Endothelial cell of umbilical vein (primary cell): ENCODE data around the gene RIMS3. TPM values are rescaled to one million over a fixed set of nuclear protein-coding genes. Genes with fewer than 3 reads are reported as not detected.

ENCODE experiments used
- BruUV-seq: library from RNA; stranded (reverse); fragments of 400-500 nt; replicated peaks from 2 replicates; lab custom pipeline; 2021; lab: Mats Ljungman, UMichigan
- CTCF ChIA-PET: fragments of 300-600, 350-600 bp; sonication (Branson Sonifier 250); formaldehyde crosslinking; loops from one replicate; lab custom pipeline; 2021; ENCODE audit warnings: antibody characterized with exemption, inconsistent platforms; lab: Charles Lee
- POLR2A ChIA-PET: fragments of 300-600, 350-600 bp; sonication (Branson Sonifier 250); formaldehyde crosslinking; loops from one replicate; lab custom pipeline; 2021; ENCODE audit warnings: antibody characterized with exemption, inconsistent platforms; lab: Charles Lee
- DNase-seq: peaks from one replicate; pipeline ENCODE4 v3.0.0-alpha.2; 2011; ENCODE audit warnings: low read depth, low spot score
- FAIRE-seq: peaks from 2 replicates; lab custom pipeline; 2011; peaks lifted over from hg19 to GRCh38; lab: Jason Lieb, UNC
- H2AFZ ChIP-seq: 2 replicates; pipeline ENCODE4 v1.6.0; 2012; ENCODE audit warnings: low read depth, low read length, control low read depth, inconsistent platforms
- H3K27ac ChIP-seq: 2 replicates; pipeline ENCODE4 v1.5.1; 2011; ENCODE audit warnings: low read depth, mild to moderate bottlenecking, control low read depth, low read length, moderate library complexity; ENCODE audit not compliant: insufficient read depth
- H3K27me3 ChIP-seq, 2 experiments: 2 replicates each; pipeline versions ENCODE4 v1.6.0 to v1.6.1; 2011; ENCODE audit warnings: low read length in 2 of 2, mixed read lengths in 1 of 2; ENCODE audit not compliant: control insufficient read depth in 2 of 2, insufficient read depth in 2 of 2
- H3K36me3 ChIP-seq, 2 experiments: 2 replicates in 1 of 2; 3 replicates in 1 of 2; pipeline ENCODE4 v1.5.1; 2011; ENCODE audit warnings: low read length in 2 of 2, mild to moderate bottlenecking in 1 of 2, moderate library complexity in 1 of 2; ENCODE audit not compliant: control insufficient read depth in 2 of 2, insufficient read depth in 2 of 2; ENCODE audit errors: extremely low read depth in 1 of 2
- H3K4me1 ChIP-seq: 3 replicates; pipeline ENCODE4 v1.5.1; 2011; ENCODE audit warnings: mild to moderate bottlenecking, low read length; ENCODE audit not compliant: control insufficient read depth, insufficient read depth; ENCODE audit errors: extremely low read depth
- H3K4me2 ChIP-seq: 2 replicates; pipeline ENCODE4 v1.6.1; 2011; ENCODE audit warnings: low read length, control low read depth, mixed read lengths; ENCODE audit not compliant: insufficient read depth
- H3K4me3 ChIP-seq, 3 experiments: fragments of 200-600 bp in 1 of 3; sonication (generic), shearing (Covaris generic) in 1 of 3; replicated peaks in 1 of 3; 2 replicates each; pipeline ENCODE4 v1.5.1; 2011 to 2016; ENCODE audit warnings: control low read depth in 3 of 3, low read length in 3 of 3, mild to moderate bottlenecking in 2 of 3, inconsistent platforms in 1 of 3, low read depth in 1 of 3, moderate library complexity in 1 of 3; ENCODE audit not compliant: insufficient read depth in 1 of 3
- H3K79me2 ChIP-seq: 2 replicates; pipeline ENCODE4 v1.6.0; 2012; ENCODE audit warnings: low read length, inconsistent platforms; ENCODE audit not compliant: control insufficient read depth, insufficient read depth
- H3K9ac ChIP-seq: replicated peaks from 2 replicates; pipeline ENCODE3; 2011; ENCODE audit warnings: low read length, control low read depth; ENCODE audit not compliant: insufficient read depth; ENCODE audit errors: extremely low read depth
- H3K9me1 ChIP-seq: replicated peaks from 3 replicates; pipeline ENCODE4 v1.6.0; 2011; ENCODE audit warnings: mild to moderate bottlenecking, low read length; ENCODE audit not compliant: control insufficient read depth, insufficient read depth; ENCODE audit errors: extremely low read depth
- H3K9me3 ChIP-seq: replicated peaks from 2 replicates; pipeline ENCODE4 v1.5.1; 2012; ENCODE audit warnings: low read length, inconsistent platforms; ENCODE audit not compliant: control insufficient read depth, insufficient read depth
- H4K20me1 ChIP-seq: replicated peaks from 2 replicates; pipeline ENCODE3; 2011; ENCODE audit warnings: mild to moderate bottlenecking, low read length; ENCODE audit not compliant: control insufficient read depth, insufficient read depth; ENCODE audit errors: extremely low read depth
- CTCF ChIP-seq, 2 donors: IDR thresholded peaks; 1 replicate in 1 of 2; 2 replicates in 1 of 2; pipeline ENCODE4 v1.5.1; 2011; ENCODE audit warnings: low read length in 2 of 2, mild to moderate bottlenecking in 2 of 2, moderate library complexity in 2 of 2, control low read depth in 1 of 2, inconsistent platforms in 1 of 2, low read depth in 1 of 2; ENCODE audit not compliant: insufficient read depth in 1 of 2; ENCODE audit errors: extremely low read depth in 1 of 2
- EZH2 ChIP-seq: IDR thresholded peaks from 2 replicates; pipeline ENCODE4 v1.6.1; 2012; ENCODE audit warnings: borderline replicate concordance, low read depth, mild to moderate bottlenecking, moderate library complexity, low read length, inconsistent platforms; ENCODE audit not compliant: severe bottlenecking
- FOS ChIP-seq: IDR thresholded peaks from 2 replicates; pipeline ENCODE4 v1.6.1; 2011; ENCODE audit warnings: mild to moderate bottlenecking, low read length, moderate library complexity, borderline replicate concordance; ENCODE audit not compliant: insufficient read depth
- JUN ChIP-seq: IDR thresholded peaks from 2 replicates; pipeline ENCODE4 v1.6.1; 2011; ENCODE audit warnings: borderline replicate concordance, low read depth; ENCODE audit not compliant: insufficient read length, insufficient read depth
- MAX ChIP-seq: IDR thresholded peaks from 2 replicates; pipeline ENCODE4 v1.6.1; 2011; ENCODE audit not compliant: insufficient read depth, insufficient read length
- MYC ChIP-seq: IDR thresholded peaks from one replicate; pipeline ENCODE4 v1.6.1; 2011; ENCODE audit warnings: mild to moderate bottlenecking, low read depth, low read length
- POLR2AphosphoS5 ChIP-seq: IDR thresholded peaks from 2 replicates; pipeline ENCODE4 v1.6.1; 2012; ENCODE audit warnings: low read depth, mild to moderate bottlenecking, control low read depth, low read length, moderate library complexity; ENCODE audit not compliant: insufficient read depth
- dilution Hi-C: fragments of 300-500 bp; cut with MboI; formaldehyde crosslinking; loops from one replicate; pipeline ENCODE4 v1.15.0; 2019; ENCODE audit warnings: low sequenced_read_pairs; ENCODE audit not compliant: extremely low pct_ligation_motif_present
- intact Hi-C: fragments of 100-400 bp; cut with micrococcal nuclease; formaldehyde crosslinking; loops from one replicate; pipeline ENCODE4 v1.10.0; 2022
- polyA plus RNA-seq, 4 experiments: library from polyadenylated mRNA; depleted of rRNA in 3 of 4; stranded (reverse) in 3 of 4; unstranded in 1 of 4; fragments of >200 nt; gene quantifications; 2 replicates each; pipeline versions ENCODE4 v1.2.1 to v1.2.3, GENCODE V29; 2011 to 2012; ENCODE audit warnings: missing spikeins in 1 of 4
- total RNA-seq: library from RNA; stranded (reverse); gene quantifications from 2 replicates; pipeline ENCODE4 v1.2.3, GENCODE V29; 2021

RIMS3 gene
- total and polyA plus RNA-seq, 2 donors (not counting 3 experiments of a cell fraction or from before 2014, with no cell fraction given) = 0.14 to 0.15 TPM

GRCh38 chr1:40693425-40693824, 27.9 kb upstream of the RIMS3 start:
- no peaks in the 10 kb centered on the region for H3K36me3 ChIP-seq
- no peak for DNase-seq
- H3K4me1 ChIP-seq = peaks cover 19% of the 10 kb centered on the region
- dilution Hi-C loops (no loop called here), intact Hi-C loops (loop anchor here (5.0 kb wide), 2 partner anchors 79 to 154 kb away; no protein-coding TSS in a partner anchor)
- no peaks in the 10 kb centered on the region for H4K20me1 ChIP-seq
- H3K4me3 ChIP-seq = no peak overlapping the region
- H3K9ac ChIP-seq = no peak overlapping the region
- no peak overlapping the region for H3K27ac ChIP-seq
- BruUV-seq = TSS peak; percentile 15
- H3K27me3 ChIP-seq = no peaks in the 10 kb centered on the region
- no peak for FAIRE-seq
- no peak overlapping the region for H2AFZ ChIP-seq
- TF ChIP-seq EZH2 (no peak), MYC (no peak), JUN (no peak), FOS (no peak), MAX (no peak), CTCF (IDR thresholded peaks at IDR 0.05; ENCODE audit: extremely low read depth in 1 of 2, insufficient read depth in 1 of 2, low read depth in 1 of 2, low read length in 2 of 2) (no peak), POLR2AphosphoS5 (no peak)
- ChIA-PET CTCF (interaction anchor here (2.8 kb wide), 1 partner anchor 10 kb away, joined by 12 read pairs; no protein-coding TSS in a partner anchor), POLR2A (no interaction called here)
- no peaks in the 10 kb centered on the region for H3K9me3 ChIP-seq
- peak overlapping the region; percentile 95 for H3K4me2 ChIP-seq
- no peaks in the 10 kb centered on the region for H3K9me1 ChIP-seq
- peaks cover 59% of the 10 kb centered on the region for H3K79me2 ChIP-seq
